ENCODE measurements around the gene TNFSF8. TPM values are rescaled to one million over a fixed set of nuclear protein-coding genes. Genes with fewer than 3 reads are reported as not detected.
A peak's percentile ranks its signal among the peaks of the same experiment; 100 is the strongest.

The TNFSF8 gene, protein sequence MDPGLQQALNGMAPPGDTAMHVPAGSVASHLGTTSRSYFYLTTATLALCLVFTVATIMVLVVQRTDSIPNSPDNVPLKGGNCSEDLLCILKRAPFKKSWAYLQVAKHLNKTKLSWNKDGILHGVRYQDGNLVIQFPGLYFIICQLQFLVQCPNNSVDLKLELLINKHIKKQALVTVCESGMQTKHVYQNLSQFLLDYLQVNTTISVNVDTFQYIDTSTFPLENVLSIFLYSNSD
- polyA plus RNA-seq (2012; ENCODE audit: low read depth, missing spikeins) = 0.47 TPM

DNA sequence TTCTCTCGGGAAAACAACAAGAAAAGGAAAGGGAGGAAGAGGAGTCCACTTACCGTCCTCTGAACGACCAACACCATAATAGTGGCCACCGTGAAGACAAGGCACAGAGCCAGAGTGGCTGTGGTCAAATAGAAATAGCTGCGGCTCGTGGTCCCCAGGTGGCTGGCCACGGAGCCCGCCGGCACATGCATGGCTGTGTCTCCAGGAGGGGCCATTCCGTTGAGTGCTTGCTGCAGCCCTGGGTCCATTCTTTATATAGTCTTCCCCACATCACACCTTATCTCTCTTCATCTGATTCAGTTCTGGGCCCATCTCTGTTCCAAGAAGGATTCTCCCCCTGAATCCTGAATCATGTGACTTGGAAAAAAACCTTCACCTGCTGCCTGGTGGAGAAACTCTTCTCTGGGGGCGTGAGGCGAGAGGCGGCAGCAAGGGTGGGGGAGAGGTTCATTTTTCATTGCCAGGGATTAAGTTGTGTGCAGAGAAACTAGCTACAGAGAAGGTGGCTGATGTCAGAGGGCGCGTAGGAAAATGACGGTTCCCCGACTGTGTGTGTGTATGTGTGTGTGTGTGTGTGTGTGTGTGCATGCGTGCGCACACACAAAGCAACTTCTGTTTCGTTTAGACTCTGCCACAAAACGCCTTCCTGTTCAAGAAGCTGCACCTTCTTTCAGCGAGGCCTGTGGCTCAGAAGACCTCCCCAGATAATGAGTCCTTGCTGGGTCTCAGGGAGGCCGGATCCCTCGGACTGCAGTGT lies at the start of gene TNFSF8:
Gene TNFSF8 (minus strand): TSS at position 536 of the 757 bp plus-strand sequence. CDS start 288 bp downstream, at position 248.
- TF ChIP-seq TAF1 (IDR thresholded peaks at IDR 0.05; ENCODE audit: low read depth, low read length) = no peak
- no peak for TF ChIP-seq POLR2A (IDR thresholded peaks at IDR 0.05; ENCODE audit: low read depth, low read length)
- TF ChIP-seq POU2F2 (IDR thresholded peaks at IDR 0.05; ENCODE audit: low read depth, low read length) = no peak
- no peak for TF ChIP-seq POLR2AphosphoS5 (IDR thresholded peaks at IDR 0.05; ENCODE audit: low read depth, low read length)
- no peak for TF ChIP-seq PAX5 (IDR thresholded peaks at IDR 0.05; ENCODE audit: insufficient read depth, low read length, severe bottlenecking)
- no peak for TF ChIP-seq SPI1 (IDR thresholded peaks at IDR 0.05; ENCODE audit: low read depth, low read length)
- no peak for FAIRE-seq

DNA sequence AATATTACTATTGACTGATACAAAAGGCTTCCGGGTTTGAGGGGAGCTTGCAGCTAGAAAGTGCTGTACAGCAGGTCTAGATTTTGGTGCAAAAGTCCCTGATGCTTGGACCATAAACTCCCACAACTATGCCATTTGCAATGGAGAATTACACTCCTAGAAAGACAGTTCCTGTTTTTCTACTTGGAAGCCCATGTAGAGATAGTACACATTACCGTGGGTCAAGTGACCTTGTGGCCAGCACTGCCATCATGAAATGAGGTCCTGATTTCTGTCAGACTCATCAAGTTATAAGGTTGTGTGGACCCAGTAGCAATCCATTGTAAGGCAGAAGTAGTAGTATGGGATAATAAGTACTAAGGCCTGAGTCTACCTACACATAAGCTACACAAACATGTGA lies 42.8 kb upstream of the TNFSF8 start:
- no peak for DNase-seq (ENCODE audit: insufficient read length, low spot score)
- TF ChIP-seq POLR2A (IDR thresholded peaks at IDR 0.05; ENCODE audit: low read depth, low read length) (no peak), SPI1 (IDR thresholded peaks at IDR 0.05; ENCODE audit: low read depth, low read length) (no peak; the same call in 1 of the 2 replicates), POLR2AphosphoS5 (IDR thresholded peaks at IDR 0.05; ENCODE audit: low read depth, low read length) (no peak), POU2F2 (IDR thresholded peaks at IDR 0.05; ENCODE audit: low read depth, low read length) (no peak), TAF1 (IDR thresholded peaks at IDR 0.05; ENCODE audit: low read depth, low read length) (no peak)
- no peak for FAIRE-seq

More for the DNA sequence above, at the start of gene TNFSF8:
- no peak for DNase-seq (ENCODE audit: insufficient read length, low spot score)

DNA sequence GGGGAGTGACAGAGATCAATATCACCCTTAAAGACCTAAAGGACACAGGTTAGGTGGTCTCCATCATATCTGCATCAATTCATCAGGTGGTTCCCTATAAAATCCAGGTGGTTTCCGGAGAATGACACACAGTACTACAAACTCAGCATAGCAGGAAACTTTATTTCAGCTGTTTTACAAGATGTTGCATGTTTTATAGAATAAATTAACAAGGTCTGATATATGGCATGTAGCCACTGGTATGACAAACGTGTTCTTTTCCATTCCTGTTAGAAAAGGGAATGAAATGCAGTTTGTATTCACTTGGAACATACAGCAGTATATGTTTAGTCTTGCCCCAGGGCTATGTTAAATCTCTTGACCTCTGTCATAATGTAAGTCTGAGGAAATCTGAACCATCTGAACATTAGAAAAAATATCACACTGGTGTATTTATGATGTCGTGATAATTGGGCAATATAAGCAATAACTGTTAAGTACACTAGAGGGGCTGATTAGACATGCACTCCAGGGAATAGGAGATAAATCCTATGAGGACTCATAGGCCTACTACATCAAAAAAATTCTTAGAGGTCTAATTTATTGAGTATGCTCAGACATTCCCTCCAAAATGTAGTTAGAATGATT lies 42.2 kb upstream of the TNFSF8 start:
- TF ChIP-seq POLR2A (IDR thresholded peaks at IDR 0.05; ENCODE audit: low read depth, low read length) (no peak), SPI1 (IDR thresholded peaks at IDR 0.05; ENCODE audit: low read depth, low read length) (no peak), POU2F2 (IDR thresholded peaks at IDR 0.05; ENCODE audit: low read depth, low read length) (no peak), PAX5 (IDR thresholded peaks at IDR 0.05; ENCODE audit: insufficient read depth, low read length, severe bottlenecking) (no peak), TAF1 (IDR thresholded peaks at IDR 0.05; ENCODE audit: low read depth, low read length) (no peak), POLR2AphosphoS5 (IDR thresholded peaks at IDR 0.05; ENCODE audit: low read depth, low read length) (no peak)
- no peak for DNase-seq (ENCODE audit: insufficient read length, low spot score)
- FAIRE-seq = no peak

DNA sequence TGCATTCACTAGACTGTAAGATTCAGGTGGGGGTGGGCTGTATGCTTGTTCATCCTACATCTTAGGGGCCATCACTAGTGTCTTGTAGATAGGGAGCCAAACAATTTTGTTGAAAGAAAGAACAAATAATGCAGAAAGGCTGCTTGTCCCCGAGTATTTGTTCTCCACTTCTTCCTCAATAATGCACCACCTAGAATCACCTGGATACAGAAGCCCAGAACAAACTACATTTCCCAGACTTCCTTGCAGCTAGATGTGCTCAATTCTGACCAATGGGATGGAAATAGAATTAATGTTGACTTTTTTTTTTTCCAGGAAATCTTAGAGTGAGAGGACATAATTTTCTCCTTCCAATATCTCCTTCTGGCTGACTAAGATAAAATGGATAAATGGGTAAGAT lies 38.9 kb upstream of the TNFSF8 start:
- TF ChIP-seq POLR2AphosphoS5 (IDR thresholded peaks at IDR 0.05; ENCODE audit: low read depth, low read length) (no peak), POU2F2 (IDR thresholded peaks at IDR 0.05; ENCODE audit: low read depth, low read length) (no peak), POLR2A (IDR thresholded peaks at IDR 0.05; ENCODE audit: low read depth, low read length) (no peak)
- no peak for DNase-seq (ENCODE audit: insufficient read length, low spot score)
- no peak for FAIRE-seq

DNA sequence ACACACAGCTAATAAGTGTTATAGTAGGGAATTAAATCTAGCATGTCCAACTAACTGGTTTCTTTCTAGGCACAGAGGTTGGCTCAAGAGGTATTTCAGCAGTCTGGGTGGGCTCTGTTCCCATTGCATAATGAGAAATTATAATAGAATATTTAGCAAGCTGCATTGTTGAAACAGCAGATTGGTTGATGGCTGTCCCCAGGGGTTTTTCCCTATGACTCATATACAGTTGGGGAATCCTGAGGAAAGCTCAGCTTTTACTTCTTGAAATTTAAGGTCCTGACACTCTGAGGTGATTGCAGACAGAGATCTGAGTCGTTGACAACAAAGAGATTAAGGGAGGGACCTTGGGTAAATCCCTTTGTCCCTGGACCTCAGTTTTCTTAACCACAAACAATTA lies 38.3 kb upstream of the TNFSF8 start:
- TF ChIP-seq POLR2AphosphoS5 (IDR thresholded peaks at IDR 0.05; ENCODE audit: low read depth, low read length) (no peak), PAX5 (IDR thresholded peaks at IDR 0.05; ENCODE audit: insufficient read depth, low read length, severe bottlenecking) (no peak), POU2F2 (IDR thresholded peaks at IDR 0.05; ENCODE audit: low read depth, low read length) (no peak), SPI1 (IDR thresholded peaks at IDR 0.05; ENCODE audit: low read depth, low read length) (no peak), POLR2A (IDR thresholded peaks at IDR 0.05; ENCODE audit: low read depth, low read length) (no peak), TAF1 (IDR thresholded peaks at IDR 0.05; ENCODE audit: low read depth, low read length) (no peak)
- FAIRE-seq (no peak), DNase-seq (ENCODE audit: insufficient read length, low spot score) (no peak)

DNA sequence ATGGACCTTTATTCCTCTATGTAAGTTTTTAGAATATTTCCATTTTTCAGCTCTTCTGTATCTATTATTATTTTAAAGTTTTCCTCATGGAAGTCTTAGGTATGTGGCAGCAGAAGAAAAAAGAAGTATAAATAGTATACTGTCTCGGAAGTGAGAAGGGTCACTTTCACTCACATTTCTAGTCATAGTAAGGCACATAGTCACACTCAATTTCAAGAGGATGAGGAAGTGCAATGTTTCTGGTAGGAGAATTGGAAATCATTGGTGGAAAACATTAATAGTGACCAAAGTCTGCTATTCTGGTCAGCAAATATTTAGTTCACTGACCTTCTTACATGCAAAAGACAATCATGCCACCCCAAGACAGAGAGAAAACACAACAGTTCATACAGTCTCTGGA lies 35.2 kb upstream of the TNFSF8 start:
- TF ChIP-seq PAX5 (IDR thresholded peaks at IDR 0.05; ENCODE audit: insufficient read depth, low read length, severe bottlenecking) = no peak
- no peak for TF ChIP-seq TAF1 (IDR thresholded peaks at IDR 0.05; ENCODE audit: low read depth, low read length)
- peak; percentile 75 for TF ChIP-seq SPI1 (IDR thresholded peaks at IDR 0.05; ENCODE audit: low read depth, low read length)
- no peak for TF ChIP-seq POLR2AphosphoS5 (IDR thresholded peaks at IDR 0.05; ENCODE audit: low read depth, low read length)
- TF ChIP-seq POU2F2 (IDR thresholded peaks at IDR 0.05; ENCODE audit: low read depth, low read length) = no peak
- no peak for DNase-seq (ENCODE audit: insufficient read length, low spot score)
- FAIRE-seq = no peak

DNA sequence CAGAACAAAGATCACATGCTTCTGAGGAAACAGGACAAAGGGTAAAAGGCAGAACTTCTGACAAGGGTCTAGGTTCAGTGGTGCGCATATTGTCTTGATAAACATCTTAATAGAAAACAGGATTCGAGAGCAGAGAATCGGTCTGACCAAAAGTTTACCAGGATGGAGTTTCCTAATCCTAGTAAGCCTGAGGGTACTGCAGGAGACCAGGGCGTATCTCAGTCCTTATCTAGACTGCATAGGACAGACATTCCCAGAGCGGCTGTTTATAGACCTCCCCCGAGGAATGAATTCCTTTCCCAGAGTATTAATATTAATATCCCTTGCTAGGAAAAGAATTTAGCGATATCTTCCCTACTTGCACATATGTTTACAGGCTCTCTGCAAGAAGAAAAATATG lies 32.4 kb upstream of the TNFSF8 start:
- TF ChIP-seq PAX5 (IDR thresholded peaks at IDR 0.05; ENCODE audit: insufficient read depth, low read length, severe bottlenecking) (no peak), POLR2AphosphoS5 (IDR thresholded peaks at IDR 0.05; ENCODE audit: low read depth, low read length) (no peak), POLR2A (IDR thresholded peaks at IDR 0.05; ENCODE audit: low read depth, low read length) (no peak), TAF1 (IDR thresholded peaks at IDR 0.05; ENCODE audit: low read depth, low read length) (no peak), POU2F2 (IDR thresholded peaks at IDR 0.05; ENCODE audit: low read depth, low read length) (no peak), SPI1 (IDR thresholded peaks at IDR 0.05; ENCODE audit: low read depth, low read length) (no peak)
- DNase-seq (ENCODE audit: insufficient read length, low spot score) (no peak), FAIRE-seq (no peak)

DNA sequence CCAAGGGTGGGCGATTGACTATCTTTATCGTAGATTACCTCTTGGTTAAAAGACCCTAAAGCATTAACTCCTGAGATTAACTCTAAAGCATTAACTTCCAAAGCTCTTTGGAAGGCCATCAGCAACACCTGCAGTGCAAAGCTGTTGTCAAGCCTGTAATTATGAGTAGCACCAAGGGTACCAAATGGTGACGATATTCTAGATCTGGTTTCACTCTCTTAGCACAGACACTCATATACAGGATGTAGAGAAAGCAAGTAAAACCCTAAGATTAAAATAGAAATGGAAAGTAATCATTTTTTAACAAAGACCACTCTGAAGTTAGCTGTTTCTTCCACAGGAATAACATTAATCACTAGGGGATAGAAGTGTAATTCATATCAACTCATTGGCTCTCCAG lies 29.9 kb upstream of the TNFSF8 start:
- no peak for FAIRE-seq
- TF ChIP-seq PAX5 (IDR thresholded peaks at IDR 0.05; ENCODE audit: insufficient read depth, low read length, severe bottlenecking) = no peak
- no peak for TF ChIP-seq TAF1 (IDR thresholded peaks at IDR 0.05; ENCODE audit: low read depth, low read length)
- DNase-seq (ENCODE audit: insufficient read length, low spot score) = no peak

DNA sequence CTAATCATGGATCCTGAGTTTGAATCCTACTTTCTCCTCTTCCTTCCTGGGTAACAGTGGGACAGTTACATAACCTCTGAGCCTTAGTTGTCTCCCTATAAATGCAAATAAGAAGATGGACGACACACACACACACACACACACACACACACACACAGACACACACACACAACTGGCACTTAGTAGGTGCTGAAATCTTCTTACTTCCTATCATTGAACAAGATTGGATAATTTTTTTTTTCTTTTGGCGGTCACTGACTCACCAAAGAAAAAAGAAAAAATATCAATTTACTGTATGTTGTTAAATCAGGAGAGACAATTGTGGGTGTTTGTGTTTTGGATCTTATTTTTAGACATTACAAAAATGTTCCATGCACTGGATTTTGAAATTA lies 28.4 kb upstream of the TNFSF8 start:
- FAIRE-seq (no peak), DNase-seq (ENCODE audit: insufficient read length, low spot score) (no peak)
- TF ChIP-seq POLR2A (IDR thresholded peaks at IDR 0.05; ENCODE audit: low read depth, low read length) = no peak
- no peak for TF ChIP-seq PAX5 (IDR thresholded peaks at IDR 0.05; ENCODE audit: insufficient read depth, low read length, severe bottlenecking)
- TF ChIP-seq SPI1 (IDR thresholded peaks at IDR 0.05; ENCODE audit: low read depth, low read length) = no peak
- TF ChIP-seq POLR2AphosphoS5 (IDR thresholded peaks at IDR 0.05; ENCODE audit: low read depth, low read length) = no peak
- TF ChIP-seq POU2F2 (IDR thresholded peaks at IDR 0.05; ENCODE audit: low read depth, low read length) = no peak
- no peak for TF ChIP-seq TAF1 (IDR thresholded peaks at IDR 0.05; ENCODE audit: low read depth, low read length)

Measured in GM12891 (cell line).